Lower leg skin (tissue), 4 donors: ENCODE data around the gene DRGX. TPM values are rescaled to one million over a fixed set of nuclear protein-coding genes. Genes with fewer than 3 reads are reported as not detected.

ENCODE experiments used
- DNase-seq, 2 donors: peaks; one replicate each; pipeline ENCODE4 v3.0.0-alpha.2; 2019; ENCODE audit warnings: low spot score in 2 of 2
- H3K4me3 ChIP-seq: fragments of 200-600 bp; sonication (generic); 2 replicates; pipeline ENCODE4 v1.5.1; 2017; ENCODE audit warnings: mild to moderate bottlenecking, low read depth; ENCODE audit not compliant: poor library complexity, severe bottlenecking
- POLR2A ChIP-seq, 2 donors: fragments of 450-650 bp; IDR thresholded peaks; one replicate each; pipeline ENCODE4 v1.6.1; 2016 to 2017; ENCODE audit warnings: antibody characterized with exemption in 2 of 2, mild to moderate bottlenecking in 1 of 2, moderate library complexity in 1 of 2
- WGBS, 2 donors: methylation state at CpG; one replicate each; pipeline ENCODE4 v1.1.5; 2018; 5-methylcytosine and 5-hydroxymethylcytosine counted together
- intact Hi-C: fragments of 100-400 bp; cut with DNase I; formaldehyde crosslinking; loops from one replicate; pipeline ENCODE4 v1.15.0; 2023; ENCODE audit warnings: low total_unique reads
- total RNA-seq, 4 donors: library from RNA; depleted of rRNA; stranded (reverse); fragments of >200 nt; gene quantifications; one replicate each; pipeline ENCODE4 v1.1.0, GENCODE V29; 2016
- TF ChIP-seq, protein P1 (sequence below), 3 donors: fragments of 450-650 bp; IDR thresholded peaks; one replicate each; pipeline ENCODE4 v1.5.1; 2016; ENCODE audit warnings: antibody characterized with exemption in 3 of 3, mild to moderate bottlenecking in 3 of 3, moderate library complexity in 2 of 3

The DRGX gene
- total RNA-seq, 4 donors from 2014 or later = not detected

GRCh38 chr10:49350846-49351532 is 44.9 kb downstream of the DRGX start:
- WGBS, 2 donors = 63 to 66% methylated on average over 4 of the region's 4 CpGs
- H3K4me3 ChIP-seq = no peak overlapping the region
- TF ChIP-seq, protein P1, sequence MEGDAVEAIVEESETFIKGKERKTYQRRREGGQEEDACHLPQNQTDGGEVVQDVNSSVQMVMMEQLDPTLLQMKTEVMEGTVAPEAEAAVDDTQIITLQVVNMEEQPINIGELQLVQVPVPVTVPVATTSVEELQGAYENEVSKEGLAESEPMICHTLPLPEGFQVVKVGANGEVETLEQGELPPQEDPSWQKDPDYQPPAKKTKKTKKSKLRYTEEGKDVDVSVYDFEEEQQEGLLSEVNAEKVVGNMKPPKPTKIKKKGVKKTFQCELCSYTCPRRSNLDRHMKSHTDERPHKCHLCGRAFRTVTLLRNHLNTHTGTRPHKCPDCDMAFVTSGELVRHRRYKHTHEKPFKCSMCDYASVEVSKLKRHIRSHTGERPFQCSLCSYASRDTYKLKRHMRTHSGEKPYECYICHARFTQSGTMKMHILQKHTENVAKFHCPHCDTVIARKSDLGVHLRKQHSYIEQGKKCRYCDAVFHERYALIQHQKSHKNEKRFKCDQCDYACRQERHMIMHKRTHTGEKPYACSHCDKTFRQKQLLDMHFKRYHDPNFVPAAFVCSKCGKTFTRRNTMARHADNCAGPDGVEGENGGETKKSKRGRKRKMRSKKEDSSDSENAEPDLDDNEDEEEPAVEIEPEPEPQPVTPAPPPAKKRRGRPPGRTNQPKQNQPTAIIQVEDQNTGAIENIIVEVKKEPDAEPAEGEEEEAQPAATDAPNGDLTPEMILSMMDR (IDR thresholded peaks at IDR 0.05) = no peak
- no peak for TF ChIP-seq POLR2A (IDR thresholded peaks at IDR 0.05)
- intact Hi-C loops = no loop called here
- peak in 1 of 2 donors; percentile 64 for DNase-seq

- intact Hi-C loops = no loop called here
- peak in 1 of 2 donors; percentile 45 for DNase-seq
- TF ChIP-seq, protein P1 (IDR thresholded peaks at IDR 0.05) = no peak
- no peak overlapping the region for H3K4me3 ChIP-seq
Observed at GRCh38 chr10:49350138-49350537, 45.8 kb downstream of the DRGX start.

DNA sequence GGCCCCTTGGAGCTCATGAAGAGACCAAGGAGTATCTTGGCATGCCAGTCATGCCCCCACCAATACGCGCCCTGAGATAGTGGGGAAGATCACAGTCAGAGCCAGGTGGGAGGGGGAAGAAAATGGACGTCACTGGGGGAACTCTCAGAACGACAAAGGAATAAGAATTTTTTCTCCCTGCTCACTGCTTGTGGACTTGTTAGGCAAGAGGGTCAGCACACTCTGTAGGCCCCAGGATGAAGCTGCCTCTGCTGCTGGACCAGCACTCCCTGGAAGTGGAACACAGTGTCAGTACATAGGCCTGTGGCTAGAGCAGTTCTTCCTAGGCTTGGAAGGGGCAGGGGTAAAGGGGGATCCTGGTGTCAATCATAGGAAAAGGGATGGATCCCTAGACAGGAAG is 46.5 kb downstream of the DRGX start:
- intact Hi-C loops = no loop called here
- DNase-seq = no peak
- 88 to 95% methylated on average over 4 of the region's 4 CpGs for WGBS, 2 donors
- no peak for TF ChIP-seq POLR2A (IDR thresholded peaks at IDR 0.05)
- no peak overlapping the region for H3K4me3 ChIP-seq

GRCh38 chr10:49348593-49348992 is 47.3 kb downstream of the DRGX start:
- intact Hi-C loops = no loop called here

GRCh38 chr10:49347827-49348226 is 48.1 kb downstream of the DRGX start:
- DNase-seq = peak in 1 of 2 donors; percentile 72
- TF ChIP-seq POLR2A (IDR thresholded peaks at IDR 0.05) = no peak
- TF ChIP-seq, protein P1 (IDR thresholded peaks at IDR 0.05) = no peak
- WGBS, 2 donors = 75 to 94% methylated on average over 3 of the region's 3 CpGs
- no peak overlapping the region for H3K4me3 ChIP-seq
- intact Hi-C loops = no loop called here

More at GRCh38 chr10:49348593-49348992, 47.3 kb downstream of the DRGX start:
- peak in 1 of 2 donors; percentile 32 for DNase-seq
- 68 to 81% methylated on average over 2 of the region's 2 CpGs for WGBS, 2 donors
- TF ChIP-seq, protein P1 (IDR thresholded peaks at IDR 0.05) = no peak
- no peak for TF ChIP-seq POLR2A (IDR thresholded peaks at IDR 0.05)
- no peak overlapping the region for H3K4me3 ChIP-seq

DNA sequence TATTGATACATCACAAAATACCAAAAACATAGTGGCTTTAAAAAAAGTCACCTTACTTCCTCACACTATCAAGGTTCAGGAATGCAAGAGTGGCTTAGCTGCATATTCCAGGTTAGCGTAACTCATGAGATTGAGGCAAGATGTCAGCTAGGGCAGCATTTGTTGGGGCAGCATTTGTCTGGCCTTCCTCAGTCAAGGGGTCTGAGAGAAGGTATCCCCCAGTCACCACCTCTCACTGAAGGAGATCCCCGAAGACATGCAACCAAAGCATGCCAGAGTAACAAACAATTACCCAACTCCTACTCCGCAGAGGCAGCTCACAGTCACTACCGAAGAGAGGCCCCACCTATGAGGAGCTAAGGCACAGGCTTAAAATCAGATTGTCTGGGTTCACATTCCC is 48.5 kb downstream of the DRGX start:
- H3K4me3 ChIP-seq = no peak overlapping the region
- 80 to 97% methylated on average over 4 of the region's 4 CpGs for WGBS, 2 donors
- TF ChIP-seq, protein P1 (IDR thresholded peaks at IDR 0.05) = no peak
- TF ChIP-seq POLR2A (IDR thresholded peaks at IDR 0.05) = no peak
- DNase-seq = peak in 1 of 2 donors; percentile 34
- intact Hi-C loops = no loop called here
